ENCODE measurements around the gene DNAJC15.
"Not testable (repeated sequence)": the region's sequence is repeated elsewhere in the genome, so short reads cannot be mapped to it uniquely, and the experiment has no call there.

The DNAJC15 gene

DNA sequence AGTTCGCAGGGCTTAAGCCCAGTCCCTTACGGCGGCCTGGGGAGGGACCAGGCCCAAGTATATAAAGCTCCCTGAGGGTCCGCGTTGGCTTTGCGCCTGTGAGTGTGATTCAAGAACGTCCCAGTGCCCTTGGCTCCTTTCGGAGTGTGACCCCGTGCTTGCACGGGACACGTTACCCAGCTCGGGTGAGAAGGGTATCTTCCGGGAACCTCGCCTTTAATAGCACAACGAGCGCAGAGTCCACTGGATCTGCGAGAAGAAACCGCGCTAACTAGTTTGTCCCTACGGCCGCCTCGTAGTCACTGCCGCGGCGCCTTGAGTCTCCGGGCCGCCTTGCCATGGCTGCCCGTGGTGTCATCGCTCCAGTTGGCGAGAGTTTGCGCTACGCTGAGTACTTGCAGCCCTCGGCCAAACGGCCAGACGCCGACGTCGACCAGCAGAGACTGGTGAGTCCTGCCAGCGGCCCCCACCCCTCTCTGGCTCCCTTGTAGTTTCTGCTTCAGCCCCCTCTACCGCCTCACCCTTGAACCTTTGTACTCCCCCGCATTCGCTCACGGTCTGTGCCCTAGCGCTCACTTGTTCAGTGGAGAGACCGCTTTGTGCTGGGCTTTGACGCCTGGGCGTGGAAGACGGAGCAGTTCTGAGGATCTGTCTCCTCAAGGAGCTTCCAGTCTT lies at the start of gene DNAJC15:
DNAJC15 (plus strand) TSS at position 298 of the 675 bp plus-strand sequence; CDS start at position 339, 41 bp downstream.
- DNase-seq (ENCODE audit: low spot score) = peak; percentile 33

DNA sequence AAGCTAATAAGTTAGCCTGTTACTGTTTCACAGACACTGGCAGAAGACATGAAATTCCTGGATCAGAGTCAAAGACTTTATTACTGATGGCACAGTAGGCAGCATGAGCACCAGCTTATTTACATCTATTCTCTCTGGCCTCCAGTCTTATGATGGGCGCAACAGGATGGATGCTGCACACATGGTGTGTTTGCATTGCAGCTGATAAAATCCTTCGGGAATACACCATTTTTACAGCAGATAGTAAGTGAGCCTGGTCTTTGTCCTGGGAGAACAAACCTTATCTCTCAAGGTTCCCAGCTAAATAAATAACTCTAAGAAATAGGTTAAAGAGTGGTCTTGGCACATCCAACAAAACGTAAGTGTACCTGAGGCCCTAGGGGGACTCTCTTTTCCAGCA lies 47.3 kb upstream of the DNAJC15 start:
- no peak for DNase-seq (ENCODE audit: low spot score)

GRCh38 chr13:42977219-42977659 lies 46.1 kb upstream of the DNAJC15 start:
- DNase-seq (ENCODE audit: low spot score) = no peak

GRCh38 chr13:42981317-42981716 lies 42.1 kb upstream of the DNAJC15 start:
- no peak for DNase-seq (ENCODE audit: low spot score)

DNA sequence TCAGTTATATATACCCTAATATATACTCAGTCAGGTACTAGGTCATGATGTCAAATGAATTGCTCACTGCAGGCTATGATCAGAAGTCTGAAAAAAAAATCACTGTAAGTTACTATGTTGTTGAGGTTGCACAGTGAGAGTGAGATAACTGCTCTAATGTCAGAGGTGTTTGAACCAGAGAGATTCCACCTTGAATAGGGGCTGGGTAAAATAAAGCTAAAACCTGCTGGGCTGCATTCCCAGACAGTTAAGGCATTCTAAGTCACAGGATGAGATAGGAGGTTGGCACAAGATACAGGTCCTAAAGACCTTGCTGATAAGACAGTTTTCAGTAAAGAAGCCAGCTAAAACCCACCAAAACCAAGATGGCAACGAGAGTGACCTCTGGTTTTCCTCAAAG lies 41.5 kb upstream of the DNAJC15 start:
- no peak for DNase-seq (ENCODE audit: low spot score)

DNA sequence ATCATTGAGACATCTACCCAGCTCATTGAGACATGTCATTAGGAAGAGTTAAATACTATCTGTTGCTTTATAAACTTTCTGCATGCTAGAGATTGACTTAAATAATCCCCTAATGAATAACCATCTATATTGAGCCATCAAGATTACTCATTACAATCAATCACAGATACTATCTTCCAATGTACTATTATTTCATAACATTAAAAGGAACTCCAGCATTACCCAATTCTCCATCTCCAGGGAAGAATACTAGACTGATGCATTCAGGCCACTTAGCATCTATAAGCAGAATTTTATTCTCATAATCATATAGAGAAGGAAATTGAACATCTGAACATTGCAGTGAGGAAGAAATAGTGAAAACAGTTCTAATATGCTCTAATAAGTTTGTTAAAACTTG lies 39.4 kb upstream of the DNAJC15 start:
- DNase-seq (ENCODE audit: low spot score) = no peak

- no peak for DNase-seq (ENCODE audit: low spot score)
Observed at GRCh38 chr13:42984691-42985090, 38.7 kb upstream of the DNAJC15 start.

DNA sequence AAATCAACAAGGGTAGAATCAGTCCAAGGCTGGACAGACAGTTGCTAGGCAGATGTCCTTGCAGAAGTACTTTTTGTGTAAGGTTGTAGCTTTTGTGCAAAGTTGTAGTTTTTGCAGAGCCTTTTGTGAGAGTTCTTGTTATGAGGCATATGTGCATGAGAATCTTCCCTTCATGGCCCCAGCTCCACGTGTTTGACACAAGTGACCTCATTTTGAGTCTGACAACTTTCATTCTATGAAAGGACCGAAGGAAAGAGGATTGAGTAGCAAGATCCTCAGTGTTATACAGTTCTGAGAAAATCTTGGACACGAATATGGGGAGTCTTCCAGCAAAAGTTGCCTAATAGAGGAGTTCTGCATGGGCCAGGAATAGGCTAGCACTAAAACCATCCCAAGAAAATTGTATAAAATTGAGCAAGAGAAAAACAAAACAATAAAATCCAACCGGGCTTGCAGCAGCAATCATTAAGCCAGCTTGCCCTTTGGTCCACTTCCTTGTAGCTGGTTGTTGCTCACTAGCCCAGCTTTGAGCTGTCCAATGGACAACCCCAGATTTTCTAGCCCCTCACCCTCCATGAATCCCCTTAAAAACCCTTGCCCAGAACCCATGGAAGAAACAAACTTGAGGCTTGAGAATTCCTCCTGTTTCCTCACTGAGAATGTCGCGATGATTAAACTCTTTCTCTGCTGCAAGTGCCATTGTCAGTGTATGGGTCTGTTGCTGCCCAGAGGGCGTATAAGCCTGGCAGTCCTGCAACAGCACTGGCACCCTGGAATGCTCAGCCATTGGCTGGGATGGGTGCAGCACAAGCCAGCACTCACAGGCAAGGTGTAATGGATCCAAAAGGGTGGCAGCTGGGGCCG lies 37.8 kb upstream of the DNAJC15 start:
- DNase-seq (ENCODE audit: low spot score) = no peak

DNA sequence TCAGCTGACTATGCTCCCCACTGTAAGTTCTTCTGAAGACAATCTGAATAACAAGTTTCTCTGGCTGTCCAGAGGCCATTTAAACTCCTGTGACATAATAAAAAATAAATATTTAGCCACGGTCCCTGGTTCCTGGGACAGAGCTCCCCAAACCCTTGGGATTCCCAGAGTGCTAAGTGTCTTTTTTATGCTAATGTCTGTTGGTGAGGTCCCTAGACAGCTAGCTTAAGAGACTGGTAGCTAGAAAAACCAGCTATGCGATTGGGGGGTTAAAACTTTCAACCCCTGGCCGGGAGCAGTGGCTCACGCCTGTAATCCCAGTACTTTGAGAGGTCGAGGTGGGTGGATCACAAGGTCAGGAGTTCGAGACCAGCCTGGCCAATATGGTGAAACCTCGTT lies 37.2 kb upstream of the DNAJC15 start:
- DNase-seq (ENCODE audit: low spot score) = no peak

DNA sequence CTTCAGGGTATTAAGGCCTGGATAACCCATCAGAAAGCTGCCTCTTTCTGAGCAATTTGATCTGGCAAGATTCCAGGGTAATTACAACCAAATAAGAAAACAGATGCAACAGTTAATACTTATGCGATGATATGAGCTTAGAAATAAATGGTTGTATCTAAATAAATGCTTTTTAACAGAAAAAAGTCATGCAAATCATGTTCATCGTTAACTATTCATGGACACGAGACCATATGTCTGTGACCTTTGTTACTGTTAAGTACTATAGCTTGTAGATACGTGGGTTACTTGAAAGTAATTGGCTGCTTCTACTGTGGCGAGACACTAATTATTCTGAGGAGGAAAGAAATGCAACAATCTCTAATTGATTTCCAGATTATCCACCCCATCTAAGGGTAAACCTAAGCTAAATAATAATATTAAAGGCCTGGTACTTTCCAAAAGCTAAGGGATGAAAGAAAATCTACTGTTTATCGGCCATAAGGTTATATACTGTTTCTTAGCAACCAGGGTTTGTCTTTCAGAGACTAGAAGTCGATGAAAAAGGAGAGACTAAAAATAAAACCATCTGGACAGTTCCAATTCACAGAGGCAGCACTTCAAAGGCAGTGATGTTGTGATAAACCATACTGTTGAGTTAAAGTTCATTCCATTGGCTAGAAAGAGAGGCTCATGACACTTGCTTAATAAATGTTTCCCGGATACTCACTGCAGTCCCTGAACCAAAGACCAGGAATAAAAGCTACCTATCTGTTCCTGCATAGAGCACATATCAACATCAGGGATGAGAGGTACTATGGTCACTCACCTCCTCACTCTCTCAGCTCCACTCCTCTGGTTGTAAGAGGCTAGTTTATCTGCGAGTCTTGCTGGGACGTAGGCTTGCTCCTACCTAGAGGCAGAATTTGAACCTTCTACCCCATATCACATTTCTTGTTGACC lies 32.8 kb upstream of the DNAJC15 start:
- DNase-seq (ENCODE audit: low spot score) = no peak

DNA sequence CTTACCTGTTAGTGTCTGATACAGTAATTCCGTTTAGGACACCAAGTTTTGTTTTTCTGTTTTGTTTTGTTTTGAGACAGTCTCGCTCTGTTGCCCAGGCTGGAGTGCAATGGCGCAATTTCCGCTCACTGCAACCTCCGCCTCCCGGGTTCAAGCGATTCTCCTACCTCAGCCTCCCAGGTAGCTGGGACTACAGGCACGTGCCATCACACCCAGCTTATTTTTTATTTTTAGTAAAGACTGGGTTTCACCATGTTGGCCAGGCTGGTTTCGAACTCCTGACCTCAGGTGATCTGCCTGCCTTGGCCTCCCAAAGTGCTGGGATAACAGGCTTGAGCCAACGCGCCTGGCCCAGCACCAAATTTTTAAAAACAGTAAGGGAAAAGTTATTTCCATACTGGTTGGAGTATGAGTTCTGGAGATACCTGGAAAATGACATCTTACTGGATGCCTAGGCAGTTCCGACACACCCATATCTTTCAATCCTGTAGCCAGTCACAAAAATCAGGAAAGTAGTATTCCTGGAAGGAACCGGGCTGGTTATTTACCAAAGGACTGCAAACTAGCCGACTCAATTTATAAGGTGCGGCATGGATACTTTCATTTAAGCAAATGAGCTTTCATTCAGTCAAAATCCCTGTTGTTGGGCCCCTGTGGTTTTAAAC lies 32.0 kb upstream of the DNAJC15 start:
- DNase-seq (ENCODE audit: low spot score) = not testable (repeated sequence)

GRCh38 chr13:42991898-42992763 lies 31.3 kb upstream of the DNAJC15 start, which contains the start of gene EPSTI1:
TSS of gene EPSTI1 (minus strand) at chr13:42992241. CDS start at chr13:42992165, 76 bp downstream.
- peak; percentile 53 for DNase-seq (ENCODE audit: low spot score)

DNA sequence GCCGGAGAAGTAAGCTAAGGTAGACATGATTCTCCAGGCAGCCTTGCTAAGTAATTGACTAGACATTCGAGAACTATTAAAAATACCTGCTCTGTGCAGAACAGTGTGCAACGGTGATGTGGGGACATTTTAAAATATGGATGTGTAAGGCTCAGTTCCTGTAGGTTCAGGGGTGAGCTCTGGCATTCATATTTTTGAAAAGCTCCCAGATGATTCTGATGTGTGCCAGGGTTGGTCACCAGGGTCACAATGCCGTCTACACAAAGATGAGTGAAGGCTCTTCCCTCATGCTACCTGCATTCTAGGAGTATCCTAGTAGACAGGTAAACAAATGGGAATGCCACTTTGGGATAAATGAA lies 30.6 kb upstream of the DNAJC15 start:
- no peak for DNase-seq (ENCODE audit: low spot score)

- no peak for DNase-seq (ENCODE audit: low spot score)
Observed at GRCh38 chr13:42994878-42995277, 28.5 kb upstream of the DNAJC15 start.

DNA sequence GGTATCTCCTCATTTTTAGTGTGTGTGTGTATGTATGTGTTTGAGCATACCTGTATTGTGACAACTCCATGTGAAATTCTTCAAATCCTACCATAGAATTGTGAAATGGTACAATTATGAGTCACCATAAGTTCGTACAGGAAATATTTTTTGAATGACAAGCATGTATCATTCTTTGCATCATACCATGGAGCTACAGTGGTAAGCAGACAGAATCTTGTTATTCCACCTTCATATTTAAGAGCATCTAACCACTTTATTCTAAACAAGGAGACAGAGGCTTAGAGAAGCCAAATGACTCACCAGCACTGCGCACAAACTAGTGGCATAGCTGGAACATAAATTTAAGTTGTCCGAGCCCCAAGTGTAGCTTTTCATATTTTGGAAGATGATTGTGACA lies 26.8 kb upstream of the DNAJC15 start:
- no peak for DNase-seq (ENCODE audit: low spot score)

- no peak for DNase-seq (ENCODE audit: low spot score)
Observed at GRCh38 chr13:42997381-42997780, 26.0 kb upstream of the DNAJC15 start.

GRCh38 chr13:42999491-42999890 lies 23.9 kb upstream of the DNAJC15 start:
- DNase-seq (ENCODE audit: low spot score) = no peak

DNA sequence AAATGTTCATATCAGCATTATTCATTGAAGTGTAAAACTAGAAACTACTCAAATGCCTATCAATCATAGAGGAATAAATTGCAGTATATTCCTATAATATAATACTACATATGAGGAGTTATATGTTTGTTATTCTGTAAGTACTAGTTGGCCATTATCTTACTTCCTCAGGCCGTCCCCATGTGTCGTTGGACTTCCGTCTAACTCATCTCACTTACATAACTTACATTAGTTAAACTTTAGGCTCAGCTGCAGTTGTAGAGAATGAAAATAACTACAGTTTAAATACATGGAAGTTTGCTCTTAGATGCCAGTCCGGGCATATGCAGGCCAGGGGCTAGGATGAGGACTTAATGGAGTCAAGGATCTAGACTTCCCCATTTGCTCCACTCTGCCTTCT lies 22.7 kb upstream of the DNAJC15 start:
- DNase-seq (ENCODE audit: low spot score) = no peak

GRCh38 chr13:43002021-43002420 lies 21.4 kb upstream of the DNAJC15 start:
- no peak for DNase-seq (ENCODE audit: low spot score)

DNA sequence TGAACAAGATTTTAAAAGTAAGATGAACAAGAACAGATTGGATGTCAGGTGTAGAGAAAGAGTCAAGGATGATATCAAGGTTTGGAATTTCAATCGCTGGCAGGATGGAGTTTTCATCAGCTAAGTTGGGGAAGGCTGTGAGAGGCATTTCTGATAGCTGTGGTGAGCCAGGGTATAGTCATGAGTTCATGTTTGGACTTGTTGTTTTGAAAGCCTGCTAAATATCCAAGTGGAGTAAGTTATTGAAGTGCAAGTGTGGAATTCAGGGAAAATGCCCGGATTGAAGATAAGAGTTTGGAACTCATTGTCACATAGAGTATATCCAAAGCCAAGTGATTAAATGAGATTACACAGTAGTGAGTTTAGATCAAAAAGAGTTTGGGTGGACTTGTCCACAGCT lies 20.4 kb upstream of the DNAJC15 start:
- no peak for DNase-seq (ENCODE audit: low spot score)

DNA sequence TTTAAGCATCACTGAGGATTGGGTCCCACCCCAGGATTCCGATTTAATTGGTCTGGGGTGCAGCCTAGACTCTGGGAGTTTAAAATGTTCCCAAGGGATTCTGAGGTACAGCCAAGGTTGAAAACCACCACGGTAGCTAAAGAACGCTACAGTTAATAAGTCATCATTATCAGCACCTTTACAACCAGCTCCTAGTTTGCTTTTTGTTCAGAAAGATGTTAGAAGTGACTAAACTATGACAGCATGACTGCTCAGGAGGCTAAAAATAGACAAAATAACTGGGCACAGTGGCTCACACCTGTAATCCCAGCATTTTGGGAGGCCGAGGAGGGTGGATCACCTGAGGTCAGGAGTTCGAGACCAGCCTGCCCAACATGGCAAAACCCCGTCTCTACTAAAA lies 19.7 kb upstream of the DNAJC15 start:
- no peak for DNase-seq (ENCODE audit: low spot score)

All from hematopoietic multipotent progenitor cell treated with erythropoietin and hydrocortisone succinate and interleukin-3 and kit ligand, for 17 days (in vitro differentiated cells).